ENCODE data around the gene KRTAP5-9.
"Not testable (repeated sequence)": the region's sequence is repeated elsewhere in the genome, so short reads cannot be mapped to it uniquely, and the experiment has no call there.

The KRTAP5-9 gene

DNA sequence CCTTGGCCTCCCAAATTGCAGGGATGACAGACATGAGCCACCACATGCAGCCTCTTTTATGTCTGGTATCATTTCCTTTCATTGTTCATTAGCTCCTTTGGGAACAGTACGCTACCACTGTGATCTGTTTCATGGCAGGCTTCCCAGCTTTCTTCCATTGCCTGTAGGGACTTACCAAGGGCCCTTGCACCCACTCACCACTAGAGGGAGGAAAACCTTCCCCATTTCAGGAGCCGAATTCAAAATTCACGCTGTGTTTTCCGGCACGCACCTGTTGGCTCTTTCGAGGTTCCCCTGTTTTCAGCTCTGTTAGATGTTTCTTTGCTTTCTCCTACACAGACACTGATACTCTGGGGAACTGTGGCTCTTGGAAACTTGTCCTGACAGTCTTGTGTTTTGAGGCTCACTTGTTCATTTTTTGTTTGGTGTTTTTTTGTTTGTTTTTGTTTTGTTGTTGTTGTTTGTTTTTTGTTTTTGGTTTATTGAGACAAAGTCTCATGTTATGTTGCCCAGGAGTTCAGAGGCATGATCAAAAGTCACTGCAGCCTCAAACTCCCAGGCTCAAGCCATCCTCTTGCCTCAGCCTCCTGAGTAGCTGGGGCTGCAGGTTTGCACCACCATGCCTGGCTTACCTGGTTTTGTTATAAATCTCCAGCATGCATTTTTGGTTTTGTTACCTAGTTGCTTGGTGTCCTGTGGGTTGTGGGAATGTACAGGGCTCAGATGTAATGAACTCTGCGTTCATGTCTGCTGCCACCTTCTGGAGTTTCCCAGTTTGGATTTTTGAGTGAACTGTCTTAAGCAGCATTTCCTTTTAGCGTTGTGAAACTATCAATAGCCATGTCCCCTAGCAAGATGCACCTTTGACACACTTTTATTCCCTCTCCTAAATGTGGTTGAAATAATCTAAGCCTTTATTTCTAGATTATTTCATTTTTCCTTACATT, 32.1 kb downstream of the KRTAP5-9 start:
- in situ Hi-C loops (cut with HindIII; ENCODE audit: low sequenced_read_pairs): no loop called here

DNA sequence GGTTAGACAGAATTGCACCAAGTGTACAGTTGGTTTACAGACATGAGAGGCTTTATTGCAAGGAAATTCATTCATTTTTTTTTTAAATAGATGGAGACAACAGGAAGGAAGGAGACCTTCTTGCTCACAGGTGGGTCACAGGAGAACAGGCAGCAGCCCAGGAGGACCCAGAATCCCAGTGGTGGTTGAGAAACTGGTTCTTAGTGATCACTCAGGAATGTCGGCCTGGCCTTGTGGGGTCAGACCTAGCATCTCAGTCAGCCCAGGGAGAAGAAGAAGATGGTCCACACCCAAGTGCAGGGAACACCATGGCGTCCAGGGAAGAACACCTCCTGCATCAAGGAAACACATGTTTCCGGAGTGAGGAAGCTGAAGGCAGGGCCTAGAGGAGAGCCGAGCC, 33.6 kb downstream of the KRTAP5-9 start:
- in situ Hi-C loops (cut with HindIII; ENCODE audit: low sequenced_read_pairs): no loop called here

DNA sequence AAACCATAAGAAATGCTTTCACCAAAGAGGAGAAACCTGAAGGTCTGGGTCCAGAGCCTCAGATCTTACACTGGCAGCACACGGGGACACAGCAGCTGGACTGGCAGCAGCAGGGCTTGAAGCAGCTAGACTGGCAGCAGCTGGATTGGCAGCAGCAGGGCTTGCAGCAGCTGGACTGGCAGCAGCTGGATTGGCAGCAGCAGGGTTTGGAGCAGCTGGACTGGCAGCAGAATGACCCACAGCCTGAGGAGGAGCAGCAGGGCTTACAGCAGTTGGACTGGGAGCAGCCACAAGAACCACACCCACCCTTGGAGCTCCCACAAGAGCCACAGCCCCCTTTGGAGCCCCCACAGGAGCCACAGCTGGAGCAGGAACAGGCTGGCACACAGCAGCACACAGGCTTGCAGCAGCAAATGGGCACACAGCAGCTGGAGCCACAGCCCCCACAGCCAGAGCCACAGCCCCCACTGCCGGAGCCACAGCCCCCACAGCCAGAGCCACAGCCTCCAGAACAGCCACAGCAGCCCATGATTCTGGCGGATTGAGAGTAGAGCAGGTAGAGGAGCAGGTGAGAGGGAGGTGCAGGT, 34.2 kb downstream of the KRTAP5-9 start, which contains the start of gene KRTAP5-11:
TSS of gene KRTAP5-11 (minus strand) at position 567 of the 587 bp plus-strand sequence. CDS start at position 529, 38 bp downstream.
- in situ Hi-C loops (cut with HindIII; ENCODE audit: low sequenced_read_pairs): no loop called here

DNA sequence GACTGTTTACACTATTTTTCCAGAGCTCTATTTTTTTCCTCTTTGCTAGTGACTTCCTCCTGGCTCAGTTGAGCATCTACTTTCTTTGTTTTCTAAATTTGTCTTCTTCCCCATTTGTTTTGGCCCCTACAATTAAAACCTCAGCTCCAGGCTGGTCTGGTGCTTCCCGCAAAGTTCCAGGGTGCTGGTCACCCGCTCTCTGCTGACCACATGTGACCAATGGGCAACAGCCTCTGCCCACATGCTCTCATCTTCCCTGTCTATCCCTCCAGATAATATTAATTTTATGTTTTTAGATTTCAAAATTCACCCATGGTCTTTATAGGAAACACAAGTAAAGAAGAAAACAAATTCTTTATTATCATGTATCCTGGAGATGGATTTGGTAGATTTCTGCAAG, 34.7 kb downstream of the KRTAP5-9 start:
- in situ Hi-C loops (cut with HindIII; ENCODE audit: low sequenced_read_pairs): not testable (repeated sequence)

DNA sequence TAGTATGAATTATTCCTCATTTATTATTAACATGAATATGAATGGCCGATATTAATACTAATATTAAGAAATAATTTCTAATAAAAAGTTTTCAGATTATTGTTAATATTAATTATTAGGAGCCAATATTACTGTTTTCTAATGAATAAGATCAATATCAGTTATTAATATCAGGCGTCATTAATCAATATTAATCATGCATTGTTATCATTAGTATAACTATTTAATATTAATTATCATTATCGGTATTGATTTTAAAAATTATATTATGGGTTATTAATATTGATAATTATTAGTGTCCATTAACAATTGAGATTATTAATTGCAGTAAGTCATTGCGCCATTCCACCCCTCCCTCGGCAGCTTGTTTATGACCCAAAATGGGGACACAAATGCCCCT, 37.5 kb downstream of the KRTAP5-9 start:
- in situ Hi-C loops (cut with HindIII; ENCODE audit: low sequenced_read_pairs): loop anchor here (5.0 kb wide), 1 partner anchor 302 kb away; no protein-coding TSS in a partner anchor

DNA sequence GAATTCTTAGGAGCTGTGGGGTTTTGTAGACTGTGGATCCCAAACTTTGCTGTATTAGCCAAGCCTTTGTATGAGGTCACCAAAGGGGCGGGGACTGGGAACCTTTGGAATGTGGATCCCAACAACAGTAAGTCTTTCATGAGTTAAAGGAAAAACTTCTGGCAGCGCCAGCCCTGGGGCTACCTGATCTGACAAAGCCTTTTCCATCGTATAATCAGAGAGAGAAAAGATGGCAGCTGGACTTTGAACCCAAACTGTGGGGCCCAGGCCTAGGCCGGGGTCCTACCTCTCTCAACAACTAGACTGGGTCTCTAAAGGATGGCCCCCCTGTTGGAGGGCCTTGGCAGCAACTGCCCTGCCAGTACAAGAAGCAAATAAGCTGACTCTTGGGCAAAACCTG, 40.1 kb downstream of the KRTAP5-9 start:
- in situ Hi-C loops (cut with HindIII; ENCODE audit: low sequenced_read_pairs): loop anchor here (5.0 kb wide), 1 partner anchor 299 kb away; no protein-coding TSS in a partner anchor

DNA sequence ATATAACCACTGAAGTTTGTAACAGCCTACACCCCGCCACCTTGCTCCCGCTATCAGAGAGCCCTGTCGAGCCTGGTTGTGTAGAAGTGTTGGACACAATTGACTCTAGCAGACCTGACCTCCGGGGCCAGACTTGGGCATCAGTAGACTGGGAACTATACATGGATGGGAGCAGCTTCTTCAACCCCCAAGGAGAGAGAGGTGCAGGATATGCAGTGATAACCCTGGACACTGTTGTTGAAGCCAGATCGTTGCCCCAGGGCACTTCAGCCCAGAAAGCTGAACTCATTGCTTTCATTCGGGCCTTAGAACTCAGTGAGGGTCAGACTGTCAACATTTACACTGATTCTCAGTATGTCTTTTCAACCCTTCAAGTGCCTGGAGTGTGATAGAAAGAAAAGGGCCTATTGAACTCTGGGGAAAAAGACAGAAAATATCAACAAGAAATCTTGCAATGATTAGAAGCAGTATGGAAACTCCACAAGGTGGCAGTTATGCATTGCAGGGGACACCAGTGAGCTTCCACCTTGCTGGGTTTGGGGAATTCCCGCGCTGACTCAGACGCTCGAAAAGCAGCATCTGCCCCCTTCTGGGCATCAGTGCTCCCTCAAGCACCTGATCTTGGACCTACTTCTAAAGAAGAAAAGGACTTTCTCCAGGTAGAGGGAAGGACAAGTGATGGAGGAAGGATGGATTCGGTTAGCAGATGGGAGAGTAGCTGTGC, 40.8 kb downstream of the KRTAP5-9 start:
- in situ Hi-C loops (cut with HindIII; ENCODE audit: low sequenced_read_pairs): loop anchor here (5.0 kb wide), 1 partner anchor 298 kb away; no protein-coding TSS in a partner anchor

DNA sequence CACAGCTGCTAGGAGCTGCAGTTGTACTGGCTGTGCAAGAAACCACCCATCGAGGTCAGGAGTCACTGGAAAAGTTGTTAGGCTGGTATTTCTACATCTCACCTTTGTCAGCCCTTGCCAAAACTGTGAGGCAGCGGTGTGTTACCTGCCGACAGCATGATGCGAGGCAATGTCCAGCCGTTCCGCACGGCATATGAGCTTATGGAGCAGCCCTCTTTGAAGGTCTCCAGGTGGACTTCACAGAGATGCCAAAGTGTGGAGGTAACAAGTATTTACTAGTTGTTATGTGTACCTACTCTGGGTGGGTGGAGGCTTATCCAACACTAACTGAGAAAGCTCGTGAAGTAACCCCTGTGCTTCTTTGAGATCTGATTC, 41.3 kb downstream of the KRTAP5-9 start:
- in situ Hi-C loops (cut with HindIII; ENCODE audit: low sequenced_read_pairs): loop anchor here (5.0 kb wide), 1 partner anchor 298 kb away; no protein-coding TSS in a partner anchor
